ENCODE results near the gene NEUROD6. TPM values are rescaled to one million over a fixed set of nuclear protein-coding genes. Genes with fewer than 3 reads are reported as not detected.

NEUROD6 gene
- total and polyA plus RNA-seq, 2 donors (not counting 3 experiments of a cell fraction or from before 2014, with no cell fraction given), result not detected

GRCh38 chr7:31308652-31309051 lies 31.9 kb downstream of the NEUROD6 start:
- Histone ChIP-seq H3K9me1 (replicated peaks; ENCODE audit: control insufficient read depth, extremely low read depth, insufficient read depth, low read length) (no peaks in the 10 kb centered on the region), H3K4me2 (ENCODE audit: insufficient read depth, low read length) (no peak overlapping the region), H3K4me3 (replicated peaks in 1 of 3; ENCODE audit: insufficient read depth in 1 of 3, low read depth in 1 of 3, low read length in 3 of 3) (no peak overlapping the region), H4K20me1 (replicated peaks; ENCODE audit: control insufficient read depth, extremely low read depth, insufficient read depth, low read length) (no peaks in the 10 kb centered on the region), H3K79me2 (ENCODE audit: control insufficient read depth, insufficient read depth, low read length) (no peaks in the 10 kb centered on the region), H3K36me3 (ENCODE audit: control insufficient read depth in 2 of 2, extremely low read depth in 1 of 2, insufficient read depth in 2 of 2, low read length in 2 of 2) (no peaks in the 10 kb centered on the region), H3K9me3 (replicated peaks; ENCODE audit: control insufficient read depth, insufficient read depth, low read length) (no peaks in the 10 kb centered on the region), H3K27me3 (ENCODE audit: control insufficient read depth in 2 of 2, insufficient read depth in 2 of 2, low read length in 2 of 2) (no peaks in the 10 kb centered on the region), H3K9ac (replicated peaks; ENCODE audit: extremely low read depth, insufficient read depth, low read length) (no peak overlapping the region), H3K27ac (ENCODE audit: insufficient read depth, low read depth, low read length) (no peak overlapping the region), H2AFZ (ENCODE audit: low read depth, low read length) (no peak overlapping the region), H3K4me1 (ENCODE audit: control insufficient read depth, extremely low read depth, insufficient read depth, low read length) (no peaks in the 10 kb centered on the region)
- TF ChIP-seq POLR2A (IDR thresholded peaks at IDR 0.05; ENCODE audit: low read depth, low read length), result no peak
- no peak for TF ChIP-seq MYC (IDR thresholded peaks at IDR 0.05; ENCODE audit: low read depth, low read length)
- no peak for TF ChIP-seq FOS (IDR thresholded peaks at IDR 0.05; ENCODE audit: borderline replicate concordance, insufficient read depth, low read length)
- TF ChIP-seq EZH2 (IDR thresholded peaks at IDR 0.05; ENCODE audit: borderline replicate concordance, low read depth, low read length, severe bottlenecking), result no peak
- no peak for TF ChIP-seq CTCF (IDR thresholded peaks at IDR 0.05; ENCODE audit: extremely low read depth in 1 of 2, insufficient read depth in 1 of 2, low read depth in 1 of 2, low read length in 2 of 2)
- TF ChIP-seq POLR2AphosphoS5 (IDR thresholded peaks at IDR 0.05; ENCODE audit: insufficient read depth, low read depth, low read length), result no peak
- no peak for TF ChIP-seq MAX (IDR thresholded peaks at IDR 0.05; ENCODE audit: insufficient read depth, insufficient read length)
- no peak for TF ChIP-seq JUN (IDR thresholded peaks at IDR 0.05; ENCODE audit: borderline replicate concordance, insufficient read depth, insufficient read length, low read depth)
- no peak for TF ChIP-seq GATA2 (IDR thresholded peaks at IDR 0.05; ENCODE audit: insufficient read depth, insufficient read length, low read depth, low read length)
- FAIRE-seq, result no peak
- ChIA-PET CTCF (interaction anchor here (0.7 kb wide), 1 partner anchor 28 kb away, joined by 3 read pairs; no protein-coding TSS in a partner anchor), POLR2A (no interaction called here)
- dilution Hi-C loops (cut with MboI; ENCODE audit: extremely low pct_ligation_motif_present, low sequenced_read_pairs), result no loop called here
- no peak for DNase-seq (ENCODE audit: low read depth, low spot score)
- intact Hi-C loops (cut with micrococcal nuclease), result no loop called here
- BruUV-seq (replicated peaks), result no TSS peak

Measured in endothelial cell of umbilical vein (primary cell).